ENCODE results near the gene RILPL2.
"Not testable (repeated sequence)": the region's sequence is repeated elsewhere in the genome, so short reads cannot be mapped to it uniquely, and the experiment has no call there.

Gene RILPL2

DNA sequence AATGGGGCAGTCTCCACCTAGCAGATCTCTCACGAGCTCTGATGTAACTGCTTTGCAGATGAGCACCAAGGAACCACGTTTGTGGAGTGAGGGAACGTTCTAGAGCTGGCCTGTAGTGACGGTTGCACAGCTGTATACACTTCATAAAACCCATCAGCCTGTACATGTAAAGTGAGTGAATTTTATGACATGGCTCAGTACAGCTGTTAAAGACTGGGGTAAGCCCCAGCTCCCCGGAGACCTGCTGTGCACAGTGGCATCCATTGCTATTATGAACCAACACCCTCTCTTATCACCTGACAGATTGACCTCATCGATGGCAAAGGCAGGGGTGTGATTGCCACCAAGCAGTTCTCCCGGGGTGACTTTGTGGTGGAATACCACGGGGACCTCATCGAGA, 31.9 kb downstream of the RILPL2 start:
- no peak for DNase-seq (ENCODE audit: low read depth in 3 of 3)

GRCh38 chr12:123401753-123402683, 34.5 kb downstream of the RILPL2 start:
- no peak for DNase-seq (ENCODE audit: low read depth in 3 of 3)

DNA sequence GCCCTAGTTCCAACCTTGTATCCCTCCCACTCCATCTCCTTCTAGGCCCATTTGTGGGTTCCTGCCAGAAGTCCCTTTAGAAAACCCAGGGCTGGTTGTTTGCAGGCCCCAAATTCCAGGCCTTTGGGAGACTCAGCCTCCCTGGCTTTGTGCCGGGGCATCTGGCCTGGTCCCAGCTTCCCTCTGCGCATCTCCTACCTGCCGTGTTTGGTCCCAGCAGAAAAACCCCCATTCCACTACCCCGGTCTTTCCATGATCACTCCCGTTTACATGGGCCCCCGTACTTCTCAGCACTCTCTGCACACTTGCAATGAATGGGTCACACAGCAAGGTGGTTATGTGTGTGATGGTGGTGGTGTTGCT, 37.2 kb downstream of the RILPL2 start:
- no peak for DNase-seq (ENCODE audit: low read depth in 3 of 3)

- no peak for DNase-seq (ENCODE audit: low read depth in 3 of 3)
Measured at GRCh38 chr12:123398550-123399254, 37.8 kb downstream of the RILPL2 start.

DNA sequence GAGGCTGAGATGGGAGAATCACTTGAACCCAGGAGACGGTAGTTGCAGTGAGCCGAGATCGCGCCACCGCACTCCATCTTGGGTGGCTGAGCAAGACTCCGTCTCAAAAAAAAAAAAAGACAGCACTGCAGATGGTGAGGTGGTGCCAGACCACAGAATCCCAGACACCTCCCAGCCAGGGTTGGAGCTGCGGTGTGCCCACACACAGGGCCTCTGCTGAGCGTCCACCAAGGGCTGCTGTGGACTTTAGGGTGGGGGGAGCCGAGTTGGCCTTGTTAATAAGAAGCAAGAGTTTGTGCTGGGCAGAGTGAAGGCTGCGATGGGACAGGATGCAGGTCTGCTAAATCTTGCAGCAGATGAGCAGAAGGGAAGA, 38.3 kb downstream of the RILPL2 start:
- no peak for DNase-seq (ENCODE audit: low read depth in 3 of 3)

- no peak for DNase-seq (ENCODE audit: low read depth in 3 of 3)
Measured at GRCh38 chr12:123397400-123397799, 39.1 kb downstream of the RILPL2 start.

- DNase-seq (ENCODE audit: low read depth in 3 of 3): no peak
Measured at GRCh38 chr12:123396954-123397353, 39.5 kb downstream of the RILPL2 start.

- DNase-seq (ENCODE audit: low read depth in 3 of 3): no peak
Measured at GRCh38 chr12:123396543-123396942, 39.9 kb downstream of the RILPL2 start.

DNA sequence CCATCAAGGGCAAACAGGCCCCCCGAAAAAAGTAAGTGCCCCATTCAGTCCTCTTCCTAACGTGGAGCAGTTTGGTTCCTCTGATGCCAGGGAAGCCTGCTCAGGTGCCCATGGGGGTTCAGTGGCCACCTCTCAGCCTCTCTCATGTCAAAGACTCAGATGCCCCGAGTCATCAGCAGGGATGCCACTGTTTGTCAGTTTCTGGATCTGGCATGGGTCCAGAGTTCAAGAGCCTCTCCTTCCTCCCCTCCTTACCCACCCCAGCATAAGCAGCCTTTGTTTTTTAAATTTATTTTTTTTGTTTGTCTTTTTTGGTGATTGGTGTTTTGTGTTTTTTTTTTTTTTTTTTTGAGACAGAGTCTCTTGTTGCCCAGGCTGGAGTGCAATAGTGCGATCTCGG, 41.2 kb downstream of the RILPL2 start:
- no peak for DNase-seq (ENCODE audit: low read depth in 3 of 3)

- DNase-seq (ENCODE audit: low read depth in 3 of 3): no peak
Measured at GRCh38 chr12:123393747-123394146, 42.7 kb downstream of the RILPL2 start.

DNA sequence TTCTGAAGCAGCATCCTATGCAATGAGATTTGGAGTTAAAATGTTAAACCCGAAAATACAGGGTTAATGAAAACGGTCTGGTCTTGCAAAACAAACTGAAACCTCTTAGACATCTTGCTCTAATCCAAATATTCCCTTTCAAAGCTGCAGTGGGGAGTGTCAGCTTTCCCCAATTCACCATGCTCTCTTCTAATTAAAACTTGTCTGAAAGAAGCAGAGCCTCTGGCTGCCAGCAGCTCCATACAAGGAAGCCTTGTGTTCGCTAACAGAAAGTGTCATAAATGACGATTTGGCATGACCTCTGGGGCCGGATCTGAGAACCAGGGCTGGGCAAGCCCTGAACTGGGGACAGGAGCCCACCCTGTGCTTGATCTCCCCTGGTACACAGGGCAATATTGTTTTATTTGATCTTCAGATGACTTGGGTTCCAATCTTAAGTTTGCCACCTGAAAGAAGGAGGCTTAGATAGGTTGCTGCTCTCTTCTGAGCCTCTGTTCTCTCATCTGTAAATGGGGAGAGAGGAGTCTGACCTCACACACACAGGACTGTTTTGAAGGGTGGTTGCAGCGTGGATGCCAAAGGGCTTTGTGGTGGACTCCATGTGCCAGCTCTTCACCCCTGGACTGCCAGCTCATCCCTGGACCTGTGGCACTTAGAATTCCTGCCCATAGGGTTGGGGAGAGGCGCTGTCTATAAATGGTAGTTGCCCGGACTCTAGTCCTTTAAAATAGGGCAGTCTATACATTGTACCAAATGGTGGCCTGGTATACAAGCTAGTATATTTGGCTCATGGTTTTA, 44.7 kb downstream of the RILPL2 start:
- DNase-seq (ENCODE audit: low read depth in 3 of 3): no peak

- no peak for DNase-seq (ENCODE audit: low read depth in 3 of 3)
Measured at GRCh38 chr12:123390498-123391426, 45.7 kb downstream of the RILPL2 start.

DNA sequence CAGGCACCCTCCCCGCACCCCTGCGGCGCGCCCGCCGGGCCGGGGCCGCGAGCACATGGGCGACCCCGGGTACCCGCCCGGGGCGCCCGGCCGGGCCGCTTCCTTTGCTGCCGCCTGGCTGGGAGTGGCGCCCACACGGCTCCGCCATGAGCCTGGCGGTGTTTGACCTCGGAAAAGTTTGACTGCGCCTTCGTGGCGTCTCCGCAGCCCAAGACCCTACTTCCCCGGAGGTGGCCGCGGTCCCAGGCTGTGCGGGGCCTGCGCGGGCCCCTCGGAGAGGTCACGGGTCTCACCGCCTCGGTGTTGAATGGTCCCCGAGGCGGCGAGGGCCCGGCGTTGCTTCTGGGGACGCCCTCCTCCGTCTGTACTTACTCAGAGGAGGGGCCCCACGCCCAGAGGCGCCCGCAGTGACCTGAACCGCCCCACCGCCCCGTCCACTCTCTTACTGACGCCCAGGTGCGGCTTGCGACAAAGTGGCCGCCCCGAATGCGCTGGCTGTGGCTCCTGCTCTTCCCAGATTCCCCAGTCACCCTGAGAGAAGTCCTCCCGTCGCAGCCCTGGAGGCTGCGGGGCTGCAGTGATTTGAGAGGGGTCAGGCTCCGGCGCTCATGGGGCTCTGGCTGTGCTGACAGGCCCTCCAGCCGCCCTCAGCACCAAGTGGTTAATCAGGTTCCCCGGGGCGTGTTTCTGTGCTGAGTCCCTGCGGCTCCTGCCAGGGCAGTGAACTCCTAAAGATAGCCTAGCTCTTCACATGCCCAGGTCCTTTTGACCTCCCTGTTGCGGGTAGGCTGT, 46.7 kb downstream of the RILPL2 start:
- peak in 1 of 3 experiments; percentile 28 for DNase-seq (ENCODE audit: low read depth in 3 of 3)

DNA sequence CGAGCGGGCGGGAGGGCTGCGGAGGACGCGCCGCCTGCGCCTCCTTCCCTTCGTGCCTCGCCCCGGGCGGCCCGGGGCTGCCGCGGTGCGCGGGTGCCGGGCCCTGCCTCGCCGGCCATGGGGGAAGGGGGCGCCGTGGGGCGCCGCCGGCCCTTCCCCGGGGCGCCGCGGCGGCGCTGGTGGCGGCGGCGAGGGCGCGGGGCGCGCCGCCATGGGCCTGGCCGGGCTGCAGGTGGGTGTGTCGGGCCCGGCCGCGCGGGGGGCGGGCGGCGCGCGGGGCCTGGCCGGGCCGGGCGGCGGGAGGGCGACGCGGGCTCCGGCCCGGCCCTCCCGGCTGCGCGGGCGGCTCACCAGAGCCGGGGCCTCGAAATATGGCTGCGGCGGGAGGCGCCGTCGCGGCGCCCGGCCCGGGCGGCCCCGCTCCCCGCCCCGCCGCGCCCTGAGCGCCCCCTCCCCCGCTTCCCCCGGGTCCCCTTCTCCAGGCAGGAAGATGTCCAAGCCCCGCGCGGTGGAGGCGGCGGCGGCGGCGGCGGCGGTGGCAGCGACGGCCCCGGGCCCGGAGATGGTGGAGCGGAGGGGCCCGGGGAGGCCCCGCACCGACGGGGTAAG, 47.4 kb downstream of the RILPL2 start:
- DNase-seq (ENCODE audit: low read depth in 3 of 3): peak in 1 of 3 experiments; percentile 11

DNA sequence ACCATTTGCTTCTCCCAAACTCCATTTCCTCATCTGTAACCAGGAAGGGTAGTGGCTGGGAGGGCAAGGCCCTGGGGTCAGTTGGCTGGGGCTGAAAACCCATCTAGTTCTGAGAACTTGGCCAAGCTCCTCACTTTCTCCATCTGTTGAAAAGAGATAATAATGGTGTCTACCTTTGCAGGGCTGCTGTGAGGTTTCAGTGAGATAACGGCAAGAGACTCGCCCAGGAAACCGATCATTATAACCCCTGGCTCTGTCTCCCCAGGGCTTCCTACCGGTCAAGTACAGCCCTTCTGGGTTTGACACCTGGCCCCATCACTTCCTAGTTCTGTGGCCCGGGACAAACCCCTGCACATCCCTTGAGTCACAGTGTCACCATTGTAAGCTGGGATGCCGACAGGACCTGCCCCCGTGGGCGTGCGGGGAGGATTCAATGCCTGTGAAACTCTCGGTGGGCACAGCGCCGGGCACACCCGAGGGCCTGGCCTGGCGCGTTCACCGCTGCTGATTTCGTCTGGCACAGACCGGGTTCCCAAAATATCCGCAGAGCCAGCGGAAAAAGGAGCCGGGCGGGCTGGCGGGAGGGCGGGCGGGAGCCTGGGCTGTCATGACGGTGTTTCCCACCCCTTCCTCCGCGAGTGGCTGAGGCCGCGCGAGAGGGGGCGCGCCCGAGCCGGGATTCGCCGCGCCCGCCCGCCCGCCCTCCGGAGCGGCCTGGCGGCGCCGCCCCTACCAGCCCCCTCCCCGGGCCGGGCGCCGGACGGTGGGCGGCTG, 48.1 kb downstream of the RILPL2 start:
- peak; percentile 47 to 75 (median 47) for DNase-seq (ENCODE audit: low read depth in 3 of 3)

- DNase-seq (ENCODE audit: low read depth in 3 of 3): no peak
Measured at GRCh38 chr12:123387508-123388176, 48.8 kb downstream of the RILPL2 start.

- DNase-seq (ENCODE audit: low read depth in 3 of 3): not testable (repeated sequence)
Measured at GRCh38 chr12:123385536-123385935, 50.9 kb downstream of the RILPL2 start.

DNA sequence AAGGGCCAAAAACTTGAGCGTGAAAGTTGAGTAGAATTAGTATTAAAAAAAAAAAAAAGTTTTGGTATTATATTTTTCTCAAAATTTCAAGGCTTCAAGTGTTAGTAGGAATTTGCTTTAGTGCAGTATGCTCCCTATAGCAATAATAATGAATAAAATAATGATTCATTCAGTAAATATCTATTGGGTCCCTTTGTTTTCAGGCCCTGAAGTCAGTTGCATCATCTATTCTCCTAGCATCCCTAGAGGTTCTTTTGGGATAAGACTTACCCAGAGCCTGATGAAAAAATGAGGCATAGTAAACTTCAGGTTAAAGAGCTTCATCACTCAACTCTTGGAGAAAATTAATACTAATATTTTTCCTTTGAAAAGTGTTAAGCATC, 51.5 kb downstream of the RILPL2 start:
- no peak for DNase-seq (ENCODE audit: low read depth in 3 of 3)
